Measurements from ENCODE around the gene FAM72B. TPM values are rescaled to one million over a fixed set of nuclear protein-coding genes. Genes with fewer than 3 reads are reported as not detected.
"Not testable (repeated sequence)": the region's sequence is repeated elsewhere in the genome, so short reads cannot be mapped to it uniquely, and the experiment has no call there.

Gene FAM72B
- total and polyA plus RNA-seq, 10 of the 15 experiments (the other 5 are each of a cell fraction or from before 2014, with no cell fraction given): 7.3 to 37.8 (median 17.5) TPM

- 0% methylated on average over 1 of the region's 2 CpGs for WGBS (ENCODE audit: insufficient coverage, insufficient replicate concordance, low lambda C conversion rate, missing lambda C conversion rate)
- CTCF ChIA-PET, ATAC-seq: not testable (repeated sequence)
These were observed 29.3 kb downstream of the FAM72B start for GRCh38 chr1:121154811-121155210.

GRCh38 chr1:121152788-121153187 is 31.4 kb downstream of the FAM72B start:
- RAD21 ChIA-PET (ENCODE audit: unreplicated experiment); BruUV-seq (replicated peaks); H3K4me2 ChIP-seq (ENCODE audit: control insufficient read depth, insufficient read depth); FAIRE-seq; CTCF ChIA-PET; H3K9me3 ChIP-seq (replicated peaks; ENCODE audit: control insufficient read depth, insufficient read depth, low read length); H3K9ac ChIP-seq (ENCODE audit: control insufficient read depth, insufficient read depth, low read length); SMC1A ChIA-PET (ENCODE audit: uncharacterized antibody, unreplicated experiment); H3K36me3 ChIP-seq (ENCODE audit: control insufficient read depth in 2 of 2, insufficient read depth in 2 of 2, low read length in 1 of 2); DNase-seq (ENCODE audit: low read depth, low spot score); H3K27me3 ChIP-seq (replicated peaks in 1 of 2; ENCODE audit: control insufficient read depth in 2 of 2, insufficient read depth in 2 of 2, low read length in 1 of 2); POLR2A ChIA-PET; intact Hi-C loops (cut with micrococcal nuclease; ENCODE audit: unreplicated experiment); H3K4me1 ChIP-seq (ENCODE audit: control insufficient read depth, insufficient read depth, low read length); H3K27ac ChIP-seq (ENCODE audit: control insufficient read depth, insufficient read depth); in situ Hi-C loops (cut with MboI); H2AFZ ChIP-seq (ENCODE audit: control insufficient read depth, low read depth, low read length); ATAC-seq; H3K79me2 ChIP-seq (ENCODE audit: control insufficient read depth, insufficient read depth, low read length); H3K4me3 ChIP-seq; H4K20me1 ChIP-seq (ENCODE audit: control insufficient read depth, insufficient read depth): not testable (repeated sequence)

More at GRCh38 chr1:121154811-121155210, 29.3 kb downstream of the FAM72B start:
- FAIRE-seq; in situ Hi-C loops (cut with MboI); H3K36me3 ChIP-seq (ENCODE audit: control insufficient read depth in 2 of 2, insufficient read depth in 2 of 2, low read length in 1 of 2); BruUV-seq (replicated peaks); H3K9ac ChIP-seq (ENCODE audit: control insufficient read depth, insufficient read depth, low read length); H3K4me1 ChIP-seq (ENCODE audit: control insufficient read depth, insufficient read depth, low read length); intact Hi-C loops (cut with micrococcal nuclease; ENCODE audit: unreplicated experiment); H3K27me3 ChIP-seq (replicated peaks in 1 of 2; ENCODE audit: control insufficient read depth in 2 of 2, insufficient read depth in 2 of 2, low read length in 1 of 2); RAD21 ChIA-PET (ENCODE audit: unreplicated experiment); H3K4me2 ChIP-seq (ENCODE audit: control insufficient read depth, insufficient read depth); H3K79me2 ChIP-seq (ENCODE audit: control insufficient read depth, insufficient read depth, low read length); DNase-seq (ENCODE audit: low read depth, low spot score); H3K27ac ChIP-seq (ENCODE audit: control insufficient read depth, insufficient read depth); H4K20me1 ChIP-seq (ENCODE audit: control insufficient read depth, insufficient read depth); H3K9me3 ChIP-seq (replicated peaks; ENCODE audit: control insufficient read depth, insufficient read depth, low read length); H2AFZ ChIP-seq (ENCODE audit: control insufficient read depth, low read depth, low read length); POLR2A ChIA-PET; H3K4me3 ChIP-seq; SMC1A ChIA-PET (ENCODE audit: uncharacterized antibody, unreplicated experiment): not testable (repeated sequence)

- DNase-seq (ENCODE audit: low read depth, low spot score); H3K4me3 ChIP-seq; in situ Hi-C loops (cut with MboI); H3K9me3 ChIP-seq (replicated peaks; ENCODE audit: control insufficient read depth, insufficient read depth, low read length); H4K20me1 ChIP-seq (ENCODE audit: control insufficient read depth, insufficient read depth); H2AFZ ChIP-seq (ENCODE audit: control insufficient read depth, low read depth, low read length); CTCF ChIA-PET; H3K27me3 ChIP-seq (replicated peaks in 1 of 2; ENCODE audit: control insufficient read depth in 2 of 2, insufficient read depth in 2 of 2, low read length in 1 of 2); RAD21 ChIA-PET (ENCODE audit: unreplicated experiment); H3K4me1 ChIP-seq (ENCODE audit: control insufficient read depth, insufficient read depth, low read length); H3K27ac ChIP-seq (ENCODE audit: control insufficient read depth, insufficient read depth); ATAC-seq; BruUV-seq (replicated peaks); H3K79me2 ChIP-seq (ENCODE audit: control insufficient read depth, insufficient read depth, low read length); H3K36me3 ChIP-seq (ENCODE audit: control insufficient read depth in 2 of 2, insufficient read depth in 2 of 2, low read length in 1 of 2); FAIRE-seq; intact Hi-C loops (cut with micrococcal nuclease; ENCODE audit: unreplicated experiment); POLR2A ChIA-PET; SMC1A ChIA-PET (ENCODE audit: uncharacterized antibody, unreplicated experiment); H3K4me2 ChIP-seq (ENCODE audit: control insufficient read depth, insufficient read depth); H3K9ac ChIP-seq (ENCODE audit: control insufficient read depth, insufficient read depth, low read length): not testable (repeated sequence)
- WGBS (ENCODE audit: insufficient coverage, insufficient replicate concordance, low lambda C conversion rate, missing lambda C conversion rate): no CpG with 5 or more reads among the region's 1 CpG
These were observed 32.8 kb downstream of the FAM72B start for GRCh38 chr1:121151294-121151693.

GRCh38 chr1:121148489-121149190 is 35.5 kb downstream of the FAM72B start:
- POLR2A ChIA-PET; RAD21 ChIA-PET (ENCODE audit: unreplicated experiment): not testable (repeated sequence)

More at GRCh38 chr1:121148489-121149190, 35.5 kb downstream of the FAM72B start:
- H2AFZ ChIP-seq (ENCODE audit: control insufficient read depth, low read depth, low read length); H3K36me3 ChIP-seq (ENCODE audit: control insufficient read depth in 2 of 2, insufficient read depth in 2 of 2, low read length in 1 of 2); SMC1A ChIA-PET (ENCODE audit: uncharacterized antibody, unreplicated experiment); H3K4me1 ChIP-seq (ENCODE audit: control insufficient read depth, insufficient read depth, low read length); CTCF ChIA-PET; H3K4me2 ChIP-seq (ENCODE audit: control insufficient read depth, insufficient read depth); FAIRE-seq; H3K79me2 ChIP-seq (ENCODE audit: control insufficient read depth, insufficient read depth, low read length); H3K9ac ChIP-seq (ENCODE audit: control insufficient read depth, insufficient read depth, low read length); BruUV-seq (replicated peaks); H4K20me1 ChIP-seq (ENCODE audit: control insufficient read depth, insufficient read depth); in situ Hi-C loops (cut with MboI); H3K9me3 ChIP-seq (replicated peaks; ENCODE audit: control insufficient read depth, insufficient read depth, low read length); H3K27ac ChIP-seq (ENCODE audit: control insufficient read depth, insufficient read depth); H3K4me3 ChIP-seq; H3K27me3 ChIP-seq (replicated peaks in 1 of 2; ENCODE audit: control insufficient read depth in 2 of 2, insufficient read depth in 2 of 2, low read length in 1 of 2); DNase-seq (ENCODE audit: low read depth, low spot score); intact Hi-C loops (cut with micrococcal nuclease; ENCODE audit: unreplicated experiment): not testable (repeated sequence)
- peak; percentile 77 for ATAC-seq
- WGBS (ENCODE audit: insufficient coverage, insufficient replicate concordance, low lambda C conversion rate, missing lambda C conversion rate): 0% methylated on average over 1 of the region's 9 CpGs
